H1 (cell line): ENCODE measurements around the gene EIF2S2. TPM values are rescaled to one million over a fixed set of nuclear protein-coding genes. Genes with fewer than 3 reads are reported as not detected.

Source experiments
- CTCF ChIA-PET: fragments of 300-600 bp; sonication (Branson Sonifier 250); formaldehyde crosslinking; loops from one replicate; lab custom pipeline; 2021; ENCODE audit not compliant: partially characterized antibody; lab: Charles Lee
- POLR2A ChIA-PET: fragments of 300-600 bp; sonication (Branson Sonifier 250); formaldehyde crosslinking; loops from one replicate; lab custom pipeline; 2021; ENCODE audit warnings: inconsistent platforms; ENCODE audit not compliant: partially characterized antibody; lab: Charles Lee
- DNase-seq, 2 experiments: peaks; one replicate each; pipeline versions ENCODE4 v3.0.0 to v3.0.0-alpha.2; 2010 to 2022; ENCODE audit warnings: low spot score in 2 of 2, low read depth in 1 of 2, mixed read lengths in 1 of 2
- FAIRE-seq: peaks from 2 replicates; lab custom pipeline; 2011; peaks lifted over from hg19 to GRCh38; lab: Jason Lieb, UNC
- H2AFZ ChIP-seq: 2 replicates; pipeline ENCODE4 v1.8.1; 2012; ENCODE audit warnings: low read length, inconsistent platforms
- H2AK5ac ChIP-seq: 2 replicates; pipeline ENCODE4 v1.6.1; 2013; ENCODE audit warnings: low read depth, low read length
- H2BK120ac ChIP-seq: replicated peaks from 2 replicates; pipeline ENCODE3; 2013; ENCODE audit warnings: low read depth, low read length, inconsistent platforms
- H2BK12ac ChIP-seq: 2 replicates; pipeline ENCODE4 v1.6.1; 2013; ENCODE audit warnings: low read depth, low read length
- H2BK15ac ChIP-seq: 2 replicates; pipeline ENCODE4 v1.6.1; 2013; ENCODE audit warnings: low read length
- H2BK20ac ChIP-seq: 2 replicates; pipeline ENCODE4 v1.6.1; 2013; ENCODE audit warnings: low read length
- H2BK5ac ChIP-seq: 2 replicates; pipeline ENCODE4 v1.6.1; 2013; ENCODE audit warnings: low read depth, low read length
- H3K14ac ChIP-seq: 2 replicates; pipeline ENCODE4 v1.6.1; 2013; ENCODE audit warnings: inconsistent platforms; ENCODE audit not compliant: insufficient read length
- H3K18ac ChIP-seq: 2 replicates; pipeline ENCODE4 v1.6.1; 2013; ENCODE audit warnings: low read length; ENCODE audit errors: extremely low read depth
- H3K23ac ChIP-seq: 2 replicates; pipeline ENCODE4 v1.6.1; 2013; ENCODE audit warnings: inconsistent platforms; ENCODE audit not compliant: insufficient read length
- H3K23me2 ChIP-seq: 2 replicates; pipeline ENCODE4 v1.6.1; 2013; ENCODE audit warnings: low read depth, low read length
- H3K27ac ChIP-seq: 2 replicates; pipeline ENCODE4 v1.6.1; 2011; ENCODE audit warnings: low read depth, low read length, inconsistent platforms
- H3K27me3 ChIP-seq, 4 experiments: replicated peaks in 1 of 4; 1 replicate in 1 of 4; 2 replicates in 3 of 4; pipeline versions ENCODE4 v1.6.1 to v1.8.1; 2011 to 2013; ENCODE audit warnings: low read length in 3 of 4, mild to moderate bottlenecking in 3 of 4, inconsistent platforms in 2 of 4, mixed read lengths in 2 of 4, moderate library complexity in 1 of 4; ENCODE audit not compliant: control insufficient read depth in 3 of 4, insufficient read depth in 3 of 4; ENCODE audit errors: extremely low read depth in 1 of 4
- H3K36me3 ChIP-seq, 4 experiments: 2 replicates each; pipeline versions ENCODE4 v1.6.1 to v1.8.1; 2011 to 2013; ENCODE audit warnings: mild to moderate bottlenecking in 4 of 4, low read length in 3 of 4, moderate library complexity in 2 of 4, control low read depth in 1 of 4, inconsistent platforms in 1 of 4; ENCODE audit not compliant: insufficient read depth in 4 of 4, control insufficient read depth in 2 of 4
- H3K4ac ChIP-seq: replicated peaks from 2 replicates; pipeline ENCODE3; 2013; ENCODE audit warnings: low read length, low read depth, mixed read lengths, inconsistent platforms; ENCODE audit not compliant: insufficient read length
- H3K4me1 ChIP-seq, 4 experiments: replicated peaks in 1 of 4; 1 replicate in 1 of 4; 2 replicates in 3 of 4; pipeline versions ENCODE4 v1.6.1 to v1.8.1; 2011 to 2013; ENCODE audit warnings: low read length in 3 of 4, inconsistent platforms in 2 of 4, mixed read lengths in 1 of 4; ENCODE audit not compliant: insufficient read depth in 4 of 4, control insufficient read depth in 3 of 4
- H3K4me2 ChIP-seq, 2 experiments: 2 replicates each; pipeline versions ENCODE4 v1.6.1 to v1.8.1; 2011 to 2013; ENCODE audit warnings: low read depth in 2 of 2, low read length in 2 of 2, control low read depth in 1 of 2, inconsistent platforms in 1 of 2, mild to moderate bottlenecking in 1 of 2; ENCODE audit not compliant: insufficient read depth in 1 of 2
- H3K4me3 ChIP-seq, 4 experiments: fragments of 200-600, 300-600 bp in 1 of 4; sonication (generic), shearing (Covaris generic), sonication (Bioruptor Twin) in 1 of 4; 2 replicates each; pipeline versions ENCODE4 v1.5.1 to v1.8.1; 2011 to 2016; ENCODE audit warnings: low read length in 4 of 4, low read depth in 3 of 4, control low read depth in 2 of 4, inconsistent platforms in 2 of 4, mild to moderate bottlenecking in 2 of 4, mixed read lengths in 1 of 4, moderate library complexity in 1 of 4; ENCODE audit not compliant: insufficient read depth in 2 of 4; ENCODE audit errors: extremely low read depth in 1 of 4
- H3K56ac ChIP-seq: replicated peaks from 2 replicates; pipeline ENCODE3; 2013; ENCODE audit warnings: low read depth, mild to moderate bottlenecking, mixed read lengths, low read length, inconsistent platforms; ENCODE audit not compliant: insufficient read length
- H3K79me1 ChIP-seq: 2 replicates; pipeline ENCODE4 v1.6.1; 2013; ENCODE audit warnings: low read depth, low read length, control low read depth
- H3K79me2 ChIP-seq, 2 experiments: 2 replicates each; pipeline versions ENCODE4 v1.6.1 to v1.8.1; 2012 to 2013; ENCODE audit warnings: low read length in 2 of 2, mild to moderate bottlenecking in 2 of 2, inconsistent platforms in 1 of 2; ENCODE audit not compliant: insufficient read depth in 2 of 2, control insufficient read depth in 1 of 2
- H3K9ac ChIP-seq, 4 experiments: replicated peaks in 1 of 4; 1 replicate in 1 of 4; 2 replicates in 3 of 4; pipeline versions ENCODE4 v1.6.1 to v1.8.1; 2011 to 2013; ENCODE audit warnings: low read depth in 3 of 4, low read length in 3 of 4, control low read depth in 2 of 4, mild to moderate bottlenecking in 2 of 4, moderate library complexity in 2 of 4, inconsistent platforms in 1 of 4; ENCODE audit errors: extremely low read depth in 1 of 4
- H3K9me3 ChIP-seq, 2 experiments: 2 replicates each; pipeline versions ENCODE4 v1.6.1 to v1.8.1; 2012 to 2013; ENCODE audit warnings: mild to moderate bottlenecking in 2 of 2, moderate library complexity in 2 of 2, control low read depth in 1 of 2, inconsistent platforms in 1 of 2, low read depth in 1 of 2, low read length in 1 of 2, mixed read lengths in 1 of 2; ENCODE audit not compliant: insufficient read depth in 2 of 2
- H4K20me1 ChIP-seq, 2 experiments: replicated peaks in 1 of 2; 2 replicates each; pipeline versions ENCODE3 to v1.8.1; 2011 to 2013; ENCODE audit warnings: inconsistent platforms in 2 of 2, low read length in 2 of 2, mild to moderate bottlenecking in 1 of 2; ENCODE audit not compliant: insufficient read depth in 2 of 2, control insufficient read depth in 1 of 2
- H4K5ac ChIP-seq: 2 replicates; pipeline ENCODE4 v1.6.1; 2013; ENCODE audit warnings: low read length, low read depth, mixed read lengths, inconsistent platforms; ENCODE audit not compliant: insufficient read length
- H4K8ac ChIP-seq: 2 replicates; pipeline ENCODE4 v1.8.0; 2013; ENCODE audit warnings: mild to moderate bottlenecking, moderate library complexity, low read length, inconsistent platforms; ENCODE audit not compliant: insufficient read depth; ENCODE audit errors: extremely low read depth
- H4K91ac ChIP-seq: replicated peaks from 2 replicates; pipeline ENCODE3; 2013; ENCODE audit warnings: low read length, mixed read lengths, inconsistent platforms; ENCODE audit not compliant: insufficient read length
- BCL11A ChIP-seq, 2 experiments: IDR thresholded peaks; one replicate each; pipeline ENCODE4 v1.6.1; 2011; ENCODE audit warnings: low read depth in 2 of 2, low read length in 2 of 2, mild to moderate bottlenecking in 2 of 2
- POLR2AphosphoS5 ChIP-seq: IDR thresholded peaks from 2 replicates; pipeline ENCODE4 v1.6.1; 2011; ENCODE audit warnings: low read depth, low read length
- RAD21 ChIP-seq, 2 experiments: IDR thresholded peaks in 1 of 2; conservative IDR thresholded peaks in 1 of 2; 2 replicates each; pipeline ENCODE4 v1.6.1; 2011; ENCODE audit warnings: low read depth in 2 of 2, low read length in 2 of 2, improper control_type of control experiment in 1 of 2, inconsistent platforms in 1 of 2, mild to moderate bottlenecking in 1 of 2, moderate library complexity in 1 of 2
- WGBS, 2 experiments: shearing (Covaris generic) in 1 of 2; methylation state at CpG; one replicate each; pipeline versions ENCODE4 v1.1.6 to v1.1.7; 2013 to 2015; ENCODE audit warnings: low lambda C conversion rate in 2 of 2, mixed read lengths in 2 of 2, inconsistent platforms in 1 of 2, low coverage in 1 of 2, missing lambda C conversion rate in 1 of 2; ENCODE audit not compliant: insufficient replicate concordance in 2 of 2, insufficient coverage in 1 of 2, insufficient read length in 1 of 2; ENCODE audit errors: extremely low coverage in 1 of 2, missing lambda C conversion rate in 1 of 2; 5-methylcytosine and 5-hydroxymethylcytosine counted together
- polyA plus RNA-seq, 7 experiments: library from polyadenylated mRNA; depleted of rRNA in 3 of 7; stranded (reverse) in 5 of 7; unstranded in 2 of 7; fragments of >200 nt in 5 of 7; fragments of 200-250 nt in 2 of 7; gene quantifications; 1 replicate in 5 of 7; 2 replicates in 1 of 7; 4 replicates in 1 of 7; pipeline versions ENCODE4 v1.2.1 to v1.2.3, GENCODE V29; 2011 to 2013; ENCODE audit warnings: missing spikeins in 2 of 7, mixed read lengths in 2 of 7
- total RNA-seq: library from RNA; stranded (reverse); fragmentation: NEBNext Ultra II Directional; extraction: Animal tissue kit (Norgen Biotek cat#: 25700); gene quantifications from 2 replicates; pipeline ENCODE4 v1.2.1, GENCODE V29; 2021

EIF2S2 gene
- total and polyA plus RNA-seq, 2 of the 8 experiments (the other 6 are each of a cell fraction or from before 2014, with no cell fraction given): 59.5 to 142 TPM

- Histone ChIP-seq H3K36me3 (peaks cover 16 to 74% (median 50%) of the 10 kb centered on the region in 4 experiments), H4K20me1 (peaks cover 15 to 24% of the 10 kb centered on the region in 2 experiments)
Observed at GRCh38 chr20:34088305-34089174, 23.5 kb downstream of the EIF2S2 start.

More at GRCh38 chr20:34088305-34089174, 23.5 kb downstream of the EIF2S2 start:
- POLR2A ChIA-PET: interaction anchor here (0.6 to 14.0 kb wide), 8 partner anchors 11 to 634 kb away, joined by 3 to 236 read pairs (median 4); partner anchors contain the start of gene EIF2S2
- Histone ChIP-seq H2BK5ac (no peak overlapping the region), H3K14ac (no peak overlapping the region), H3K27ac (no peak overlapping the region), H2AFZ (no peak overlapping the region), H3K18ac (no peak overlapping the region), H3K27me3 (no peaks in the 10 kb centered on the region), H3K9me3 (no peaks in the 10 kb centered on the region), H2BK12ac (no peak overlapping the region), H2AK5ac (no peak overlapping the region), H3K4me3 (no peak overlapping the region), H4K8ac (no peak overlapping the region), H3K56ac (no peak overlapping the region), H3K79me1 (no peaks in the 10 kb centered on the region), H3K9ac (no peak overlapping the region; a peak in 1 of 7 replicates), H2BK20ac (no peak overlapping the region), H3K23ac (no peak overlapping the region), H4K5ac (no peak overlapping the region), H2BK120ac (no peak overlapping the region), H4K91ac (no peak overlapping the region), H2BK15ac (no peak overlapping the region), H3K4me2 (no peak overlapping the region), H3K79me2 (no peaks in the 10 kb centered on the region; a peak in 1 of 4 replicates), H3K4ac (no peak overlapping the region), H3K4me1 (no peaks in the 10 kb centered on the region), H3K23me2 (no peaks in the 10 kb centered on the region)
- TF ChIP-seq BCL11A (IDR thresholded peaks at IDR 0.05; ENCODE audit: low read depth in 2 of 2, low read length in 2 of 2): no peak
- TF ChIP-seq RAD21 (IDR thresholded peaks at IDR 0.05 in 1 of 2, conservative IDR thresholded peaks at IDR 0.05 in 1 of 2; ENCODE audit: low read depth in 2 of 2, low read length in 2 of 2): no peak
- TF ChIP-seq POLR2AphosphoS5: peak; percentile 60
- CTCF ChIA-PET: interaction anchor here (3.1 kb wide), 1 partner anchor 155 kb away, joined by 12 read pairs; no protein-coding TSS in a partner anchor
- WGBS, 2 experiments: 92% methylated on average over 15 of the region's 15 CpGs; no CpG with 5 or more reads in 1 of the 2 experiments
- FAIRE-seq (no peak), DNase-seq (no peak)
